Fibroblast of lung (primary cell): Measurements from ENCODE around the gene HDLBP.

ENCODE experiments used
- EZH2 ChIP-seq: IDR thresholded peaks from 2 replicates; pipeline ENCODE4 v1.5.1; 2012; ENCODE audit warnings: low read length, control low read depth, mild to moderate bottlenecking; ENCODE audit errors: missing control alignments
- TF ChIP-seq, protein P1 (sequence below), 2 donors: IDR thresholded peaks in 1 of 2; conservative IDR thresholded peaks in 1 of 2; 1 replicate in 1 of 2; 2 replicates in 1 of 2; pipeline ENCODE4 v1.5.1; 2011 to 2012; ENCODE audit warnings: low read length in 2 of 2, control low read depth in 1 of 2, inconsistent platforms in 1 of 2, low read depth in 1 of 2, mild to moderate bottlenecking in 1 of 2

DNA sequence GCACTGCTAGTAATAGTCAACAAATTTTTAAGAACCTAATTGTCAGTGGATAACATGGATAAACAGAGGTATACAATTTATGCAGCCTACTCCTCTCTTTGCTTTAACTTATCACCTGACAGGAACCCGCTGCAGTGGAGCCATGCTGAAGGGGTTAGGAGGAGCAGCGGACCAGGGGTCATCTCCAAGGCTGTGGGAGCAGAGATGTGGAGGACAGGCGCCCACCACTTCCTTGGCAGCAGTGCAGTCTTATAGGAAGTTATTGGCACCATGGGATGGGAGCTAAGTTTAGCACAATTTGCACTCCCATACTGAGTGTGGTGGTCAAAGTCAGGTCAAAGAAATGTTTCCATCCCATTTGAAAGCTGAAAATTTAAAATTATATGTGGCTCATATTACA, 35.6 kb downstream of the HDLBP start:
- TF ChIP-seq, protein P1, sequence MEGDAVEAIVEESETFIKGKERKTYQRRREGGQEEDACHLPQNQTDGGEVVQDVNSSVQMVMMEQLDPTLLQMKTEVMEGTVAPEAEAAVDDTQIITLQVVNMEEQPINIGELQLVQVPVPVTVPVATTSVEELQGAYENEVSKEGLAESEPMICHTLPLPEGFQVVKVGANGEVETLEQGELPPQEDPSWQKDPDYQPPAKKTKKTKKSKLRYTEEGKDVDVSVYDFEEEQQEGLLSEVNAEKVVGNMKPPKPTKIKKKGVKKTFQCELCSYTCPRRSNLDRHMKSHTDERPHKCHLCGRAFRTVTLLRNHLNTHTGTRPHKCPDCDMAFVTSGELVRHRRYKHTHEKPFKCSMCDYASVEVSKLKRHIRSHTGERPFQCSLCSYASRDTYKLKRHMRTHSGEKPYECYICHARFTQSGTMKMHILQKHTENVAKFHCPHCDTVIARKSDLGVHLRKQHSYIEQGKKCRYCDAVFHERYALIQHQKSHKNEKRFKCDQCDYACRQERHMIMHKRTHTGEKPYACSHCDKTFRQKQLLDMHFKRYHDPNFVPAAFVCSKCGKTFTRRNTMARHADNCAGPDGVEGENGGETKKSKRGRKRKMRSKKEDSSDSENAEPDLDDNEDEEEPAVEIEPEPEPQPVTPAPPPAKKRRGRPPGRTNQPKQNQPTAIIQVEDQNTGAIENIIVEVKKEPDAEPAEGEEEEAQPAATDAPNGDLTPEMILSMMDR (conservative IDR thresholded peaks at IDR 0.05 in 1 of 2, IDR thresholded peaks at IDR 0.05 in 1 of 2; ENCODE audit: low read depth in 1 of 2, low read length in 2 of 2) = no peak
- TF ChIP-seq EZH2 = no peak
